ENCODE data around the gene NUP43. TPM values are rescaled to one million over a fixed set of nuclear protein-coding genes. Genes with fewer than 3 reads are reported as not detected.

Gene NUP43
- total RNA-seq, 6 donors from 2014 or later = 11.1 to 29.3 (median 19.1) TPM

DNA sequence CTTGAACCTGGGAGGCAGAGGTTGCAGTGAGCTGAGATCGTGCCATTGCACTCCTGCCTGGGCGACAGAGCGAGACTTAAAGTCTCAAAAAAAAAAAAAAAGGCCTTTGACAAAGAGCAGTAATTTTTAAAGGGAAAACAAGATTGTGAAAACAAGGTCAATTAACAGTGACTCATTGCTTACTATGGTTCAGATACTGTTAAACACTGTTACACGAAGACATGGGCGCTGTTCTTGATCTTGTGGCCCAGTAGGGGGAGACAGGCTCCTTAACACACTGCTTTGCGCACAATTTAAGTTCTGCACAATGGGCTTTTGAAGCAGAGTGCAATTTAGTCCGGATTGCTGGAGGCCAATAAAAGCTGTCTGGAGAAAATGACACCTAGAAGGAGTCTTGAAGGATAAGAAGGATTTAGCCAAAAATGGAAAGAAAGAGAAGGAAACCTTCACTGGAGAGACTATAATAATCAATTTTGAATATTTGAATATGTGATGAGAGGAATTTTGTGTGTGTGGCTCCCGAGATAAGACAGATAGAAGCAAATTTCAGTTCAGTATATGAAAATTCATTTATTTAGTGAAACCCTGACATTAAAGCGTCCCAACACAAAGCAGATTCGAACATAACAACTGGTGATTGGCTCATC lies 22.4 kb downstream of the NUP43 start:
- DNase-seq = peak in 1 of 2 donors; percentile 51
- Histone ChIP-seq H3K36me3 (peaks cover 3 to 30% (median 7%) of the 10 kb centered on the region in 4 donors), H3K9me3 (no peaks in the 10 kb centered on the region), H3K27me3 (no peaks in the 10 kb centered on the region), H3K27ac (no peak overlapping the region), H3K4me3 (no peak overlapping the region), H3K4me1 (peaks cover 0 to 7% (median 3%) of the 10 kb centered on the region in 4 donors)
- TF ChIP-seq EP300 (IDR thresholded peaks at IDR 0.05) = no peak
- TF ChIP-seq, protein P1, sequence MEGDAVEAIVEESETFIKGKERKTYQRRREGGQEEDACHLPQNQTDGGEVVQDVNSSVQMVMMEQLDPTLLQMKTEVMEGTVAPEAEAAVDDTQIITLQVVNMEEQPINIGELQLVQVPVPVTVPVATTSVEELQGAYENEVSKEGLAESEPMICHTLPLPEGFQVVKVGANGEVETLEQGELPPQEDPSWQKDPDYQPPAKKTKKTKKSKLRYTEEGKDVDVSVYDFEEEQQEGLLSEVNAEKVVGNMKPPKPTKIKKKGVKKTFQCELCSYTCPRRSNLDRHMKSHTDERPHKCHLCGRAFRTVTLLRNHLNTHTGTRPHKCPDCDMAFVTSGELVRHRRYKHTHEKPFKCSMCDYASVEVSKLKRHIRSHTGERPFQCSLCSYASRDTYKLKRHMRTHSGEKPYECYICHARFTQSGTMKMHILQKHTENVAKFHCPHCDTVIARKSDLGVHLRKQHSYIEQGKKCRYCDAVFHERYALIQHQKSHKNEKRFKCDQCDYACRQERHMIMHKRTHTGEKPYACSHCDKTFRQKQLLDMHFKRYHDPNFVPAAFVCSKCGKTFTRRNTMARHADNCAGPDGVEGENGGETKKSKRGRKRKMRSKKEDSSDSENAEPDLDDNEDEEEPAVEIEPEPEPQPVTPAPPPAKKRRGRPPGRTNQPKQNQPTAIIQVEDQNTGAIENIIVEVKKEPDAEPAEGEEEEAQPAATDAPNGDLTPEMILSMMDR (IDR thresholded peaks at IDR 0.05) = peak; percentile 33 to 65 (median 56)
- ATAC-seq (ENCODE audit: low FRiP score in 2 of 2) = peak in 1 of 2 donors; percentile 93
- WGBS, 2 donors = 62 to 69% methylated on average over 10 of the region's 10 CpGs

DNA sequence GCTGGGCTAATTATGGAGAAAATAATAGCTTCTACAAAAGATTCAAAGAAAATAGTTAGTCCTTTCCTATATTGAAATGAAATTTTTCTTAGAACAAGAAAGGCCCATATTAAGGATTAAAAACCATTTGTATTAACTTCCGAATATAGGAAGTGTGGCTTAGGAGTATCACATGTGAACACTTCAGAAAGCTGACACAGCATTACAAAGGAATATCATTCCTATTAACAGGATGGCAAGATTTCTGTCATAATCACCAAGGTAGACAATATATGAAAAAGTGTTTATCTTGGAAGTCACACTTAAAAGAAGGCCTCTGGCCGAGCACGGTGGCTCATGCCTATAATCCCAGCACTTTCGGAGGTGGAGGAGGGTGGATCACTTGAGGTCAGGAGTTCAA lies 23.1 kb downstream of the NUP43 start:
- TF ChIP-seq EP300 (IDR thresholded peaks at IDR 0.05) = no peak
- TF ChIP-seq POLR2A (IDR thresholded peaks at IDR 0.05) = no peak
- TF ChIP-seq, protein P1 (IDR thresholded peaks at IDR 0.05) = no peak
- TF ChIP-seq POLR2AphosphoS5 (IDR thresholded peaks at IDR 0.05) = no peak
- WGBS, 2 donors = 86 to 92% methylated on average over 4 of the region's 4 CpGs
- Histone ChIP-seq H3K27me3 (no peaks in the 10 kb centered on the region), H3K9me3 (no peaks in the 10 kb centered on the region), H3K4me3 (no peak overlapping the region), H3K4me1 (peaks cover 2 to 13% (median 5%) of the 10 kb centered on the region in 4 donors), H3K36me3 (peaks cover 0 to 24% (median 3%) of the 10 kb centered on the region in 4 donors), H3K27ac (no peak overlapping the region)
- DNase-seq (no peak), ATAC-seq (ENCODE audit: low FRiP score in 2 of 2) (no peak)

DNA sequence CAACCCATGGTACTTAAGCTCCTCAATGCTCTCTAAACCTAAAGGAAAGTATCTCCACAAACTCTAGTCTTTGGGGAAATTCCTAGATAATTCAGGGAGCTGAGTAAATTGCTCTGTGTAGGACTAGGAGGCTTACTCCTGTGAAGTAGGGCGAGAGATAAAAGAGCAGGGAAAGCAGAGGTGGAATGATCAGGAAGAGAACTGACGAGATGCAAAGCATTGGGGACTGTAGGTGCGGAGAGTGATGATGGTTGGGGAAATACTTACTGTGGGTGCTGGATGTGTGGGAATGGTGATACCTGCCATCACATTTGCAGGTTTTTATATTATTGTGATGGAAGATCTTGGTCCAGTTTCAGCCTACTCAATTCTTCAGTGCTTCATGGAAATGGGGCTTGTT lies 26.8 kb downstream of the NUP43 start:
- H3K27me3 ChIP-seq = no peaks in the 10 kb centered on the region
- DNase-seq (no peak), ATAC-seq (ENCODE audit: low FRiP score in 2 of 2) (no peak)
- 88 to 100% methylated on average over 3 of the region's 3 CpGs for WGBS, 2 donors
- H3K4me1 ChIP-seq = peaks cover 19 to 39% (median 22%) of the 10 kb centered on the region in 4 donors
- H3K4me3 ChIP-seq = no peak overlapping the region
- H3K36me3 ChIP-seq = no peaks in the 10 kb centered on the region
- no peaks in the 10 kb centered on the region for H3K9me3 ChIP-seq
- TF ChIP-seq EP300 (IDR thresholded peaks at IDR 0.05) (no peak), POLR2A (IDR thresholded peaks at IDR 0.05) (no peak), POLR2AphosphoS5 (IDR thresholded peaks at IDR 0.05) (no peak)
- TF ChIP-seq, protein P1 (IDR thresholded peaks at IDR 0.05) = no peak
- no peak overlapping the region for H3K27ac ChIP-seq

DNA sequence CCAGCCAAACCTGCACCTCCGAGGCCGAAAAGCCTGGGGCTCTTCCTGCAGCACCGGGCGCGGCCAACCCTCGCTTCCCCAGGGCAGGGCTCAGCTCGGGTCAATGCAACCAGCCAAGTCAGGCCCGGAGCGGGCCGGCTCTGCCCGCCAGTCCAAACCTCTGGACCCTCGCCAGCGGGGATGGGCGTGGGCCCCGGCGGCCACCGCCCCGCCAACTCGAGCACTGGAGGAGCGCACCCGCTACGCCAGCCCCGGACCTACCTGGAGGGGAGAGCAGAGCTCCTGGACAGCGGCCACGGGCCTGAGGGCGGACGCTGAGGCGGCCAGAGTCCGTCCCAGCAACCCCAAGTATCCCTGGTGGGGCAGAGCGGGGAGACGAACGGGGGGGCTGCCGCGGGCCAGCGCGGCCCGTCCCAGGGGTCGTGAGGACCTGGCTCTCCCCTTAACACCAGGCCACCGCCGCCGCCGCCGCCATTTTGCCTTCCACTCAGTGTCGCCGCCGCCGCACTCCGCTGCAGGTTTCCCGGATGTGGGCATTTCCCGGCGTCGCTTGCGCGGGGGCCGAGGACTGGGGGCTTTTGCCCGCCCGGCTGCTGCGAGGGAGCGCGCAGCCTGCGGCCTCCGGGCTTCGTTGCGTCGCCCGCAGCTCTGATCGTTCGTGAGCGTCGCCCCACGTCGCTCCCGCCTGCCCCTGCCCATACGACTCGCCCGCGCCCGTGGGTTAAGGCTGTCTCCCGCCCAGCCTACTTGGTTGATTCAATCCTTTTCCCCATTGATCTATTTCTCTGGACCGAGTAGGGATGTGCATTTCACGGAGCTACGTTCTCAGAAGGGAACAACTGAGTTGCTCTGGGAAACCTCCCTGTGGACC lies 28.5 kb downstream of the NUP43 start, which contains the start of gene LATS1:
Gene LATS1 (minus strand): TSS at position 514 of the 871 bp plus-strand sequence. CDS start 15,975 bp downstream, outside the sequence.
- H3K9me3 ChIP-seq = no peaks in the 10 kb centered on the region
- no peaks in the 10 kb centered on the region for H3K36me3 ChIP-seq
- H3K4me3 ChIP-seq = peak within 1 kb of the TSS; percentile 55 to 92 (median 78)
- WGBS, 2 donors = 0% methylated on average over 16 to 64 of the region's 82 CpGs
- H3K4me1 ChIP-seq = peaks cover 18 to 34% (median 21%) of the 10 kb centered on the region in 4 donors
- no peaks in the 10 kb centered on the region for H3K27me3 ChIP-seq
- DNase-seq (peak; percentile 89 to 98), ATAC-seq (ENCODE audit: low FRiP score in 2 of 2) (peak; percentile 96 to 98)
- TF ChIP-seq, protein P1 (IDR thresholded peaks at IDR 0.05) = peak in 1 of 6 experiments; percentile 24
- TF ChIP-seq POLR2AphosphoS5 (IDR thresholded peaks at IDR 0.05) = peak; percentile 81 to 93
- TF ChIP-seq POLR2A (IDR thresholded peaks at IDR 0.05) = peak; percentile 14 to 91 (median 83)
- TF ChIP-seq EP300 (IDR thresholded peaks at IDR 0.05) = peak in 1 of 4 donors; percentile 2
- H3K27ac ChIP-seq = peak within 1 kb of the TSS; percentile 96 to 100 (median 98)
